K562 treated with DMSO at 1 percent for 4 hours (cell line): ENCODE results near the gene RAB13. TPM values are rescaled to one million over a fixed set of nuclear protein-coding genes. Genes with fewer than 3 reads are reported as not detected.

Experiments
- total RNA-seq: library from RNA; unstranded; fragments of 300-600 nt; gene quantifications from 2 replicates; pipeline ENCODE4 v1.2.3, GENCODE V29; 2022; ENCODE audit not compliant: insufficient read depth

The RAB13 gene
- total RNA-seq: 145 and 147 TPM in 2 replicates

DNA sequence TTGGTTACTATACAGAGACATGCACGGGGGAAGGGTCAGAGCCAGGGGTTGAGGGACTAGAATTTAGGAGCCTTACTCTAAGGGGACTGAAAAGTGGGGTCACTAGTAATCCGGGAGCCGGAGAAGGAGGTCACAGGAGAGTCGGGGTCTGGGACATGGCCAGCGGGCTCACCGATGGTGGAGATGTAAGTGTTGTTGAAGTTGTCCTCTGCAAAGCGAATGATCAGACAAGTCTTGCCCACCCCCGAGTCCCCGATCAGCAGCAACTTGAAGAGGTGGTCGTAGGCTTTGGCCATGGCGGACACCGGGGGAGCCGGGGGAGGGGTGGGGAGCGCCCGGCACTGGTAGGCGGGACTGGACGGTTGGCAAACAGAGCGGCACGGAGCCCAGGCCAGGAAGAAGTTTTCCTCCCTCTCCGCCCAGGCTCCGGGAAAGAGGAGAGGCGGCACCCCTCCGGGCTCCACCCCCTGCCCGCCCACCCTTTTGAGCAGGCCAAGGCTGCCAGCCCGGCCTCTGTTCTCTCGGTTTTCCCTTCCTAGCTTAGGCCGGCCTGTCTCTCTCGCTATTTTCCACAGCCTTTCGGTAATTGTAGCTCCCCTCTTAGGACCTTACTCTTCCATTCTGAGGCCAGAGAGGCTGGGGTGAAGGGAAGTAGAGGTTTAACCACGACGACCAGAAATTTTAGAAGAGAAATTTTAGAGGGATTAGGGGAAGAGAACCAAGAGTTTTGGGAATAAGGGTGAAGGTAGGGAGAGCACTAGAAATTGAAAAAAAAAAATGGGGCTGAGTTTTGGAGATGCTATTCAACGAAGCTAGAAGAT lies at the start of gene RAB13:
Gene RAB13, minus strand, starts transcription at position 399 of the 821 bp plus-strand sequence. Its CDS starts 103 bp downstream, at position 296.

DNA sequence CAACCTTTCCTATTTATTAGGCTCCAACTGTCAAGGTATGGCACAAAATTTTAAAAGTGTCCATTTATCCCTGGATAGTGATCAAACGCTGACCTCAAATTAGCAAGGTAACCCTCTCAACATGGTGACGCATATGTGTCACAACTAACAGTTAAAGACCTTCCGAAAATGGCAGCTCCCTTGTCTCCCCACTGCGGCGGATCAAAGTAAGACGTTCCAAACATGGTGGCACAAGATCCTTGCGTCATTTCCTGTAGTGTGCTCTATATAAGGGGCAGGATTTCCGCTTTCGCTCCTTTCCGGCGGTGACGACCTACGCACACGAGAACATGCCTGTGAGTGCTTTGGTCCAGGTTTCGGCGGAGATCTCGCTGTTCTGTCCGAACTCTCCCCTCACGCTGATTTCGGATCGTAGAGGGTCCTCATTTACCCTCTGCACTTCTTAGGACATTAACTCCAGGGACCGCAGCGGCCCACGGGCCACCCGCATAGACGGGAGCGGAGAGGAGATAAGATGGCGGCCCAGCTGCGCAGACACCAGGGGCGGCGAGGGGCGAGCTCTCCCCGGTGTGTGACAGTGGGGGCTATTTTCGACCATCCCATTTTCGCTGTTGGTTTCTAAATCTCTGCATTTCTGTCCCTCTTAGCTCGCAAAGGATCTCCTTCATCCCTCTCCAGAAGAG lies 4.5 kb upstream of the RAB13 start, which contains the start of gene RPS27:
Gene RPS27, plus strand, starts transcription at position 295 of the 683 bp plus-strand sequence. Its CDS starts 35 bp downstream, at position 330.

DNA sequence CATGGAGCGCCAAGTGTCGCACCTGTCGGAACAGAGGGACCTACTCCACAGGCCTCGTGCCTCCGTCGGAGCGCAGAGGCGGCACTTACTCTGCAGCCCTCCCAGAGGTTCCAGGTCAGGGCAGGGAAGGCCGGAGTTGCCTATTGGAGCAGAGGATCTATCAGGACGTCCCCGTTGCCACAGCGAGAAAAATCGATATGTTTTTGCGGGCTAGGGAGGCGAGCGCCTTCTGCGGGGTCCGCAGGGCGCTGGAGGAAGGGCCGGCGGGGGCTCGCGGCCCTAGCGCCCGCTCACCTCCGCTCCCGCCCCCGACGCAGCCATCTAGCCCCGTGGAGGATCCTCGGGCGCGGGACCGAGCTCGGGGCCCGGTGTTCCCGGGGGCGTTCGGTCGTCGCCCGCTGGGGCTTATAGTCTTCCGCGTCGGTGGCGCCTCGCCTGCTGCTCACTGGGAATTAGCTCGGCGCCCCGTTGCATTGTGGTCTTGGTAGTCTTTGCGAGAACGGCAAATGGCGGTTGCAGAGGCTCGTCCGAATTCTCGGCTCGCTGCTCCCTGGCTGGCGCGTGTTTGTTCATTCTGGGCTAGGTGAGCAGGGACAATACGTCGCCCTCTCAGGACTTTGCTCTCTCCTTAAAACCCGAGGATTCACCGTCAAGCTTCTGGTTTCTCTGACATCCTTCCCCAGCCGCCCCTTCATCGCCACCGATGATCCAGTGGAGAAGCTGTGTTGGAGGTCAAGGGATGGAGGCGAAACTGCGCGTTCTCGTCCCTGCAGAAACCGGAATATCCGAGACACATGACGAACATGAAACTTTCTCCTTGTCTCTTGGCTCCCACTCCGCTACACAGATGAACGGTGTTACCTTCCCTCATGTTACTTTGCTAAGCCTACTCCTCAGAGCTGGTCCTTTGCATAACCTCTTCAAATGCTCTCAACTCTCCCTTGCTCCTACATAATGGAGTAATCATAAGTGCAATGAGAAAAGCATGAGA lies 8.6 kb downstream of the RAB13 start, which contains the start of gene JTB:
Gene JTB, minus strand, starts transcription at position 425 of the 991 bp plus-strand sequence. Its CDS starts 422 bp downstream, at position 3.

DNA sequence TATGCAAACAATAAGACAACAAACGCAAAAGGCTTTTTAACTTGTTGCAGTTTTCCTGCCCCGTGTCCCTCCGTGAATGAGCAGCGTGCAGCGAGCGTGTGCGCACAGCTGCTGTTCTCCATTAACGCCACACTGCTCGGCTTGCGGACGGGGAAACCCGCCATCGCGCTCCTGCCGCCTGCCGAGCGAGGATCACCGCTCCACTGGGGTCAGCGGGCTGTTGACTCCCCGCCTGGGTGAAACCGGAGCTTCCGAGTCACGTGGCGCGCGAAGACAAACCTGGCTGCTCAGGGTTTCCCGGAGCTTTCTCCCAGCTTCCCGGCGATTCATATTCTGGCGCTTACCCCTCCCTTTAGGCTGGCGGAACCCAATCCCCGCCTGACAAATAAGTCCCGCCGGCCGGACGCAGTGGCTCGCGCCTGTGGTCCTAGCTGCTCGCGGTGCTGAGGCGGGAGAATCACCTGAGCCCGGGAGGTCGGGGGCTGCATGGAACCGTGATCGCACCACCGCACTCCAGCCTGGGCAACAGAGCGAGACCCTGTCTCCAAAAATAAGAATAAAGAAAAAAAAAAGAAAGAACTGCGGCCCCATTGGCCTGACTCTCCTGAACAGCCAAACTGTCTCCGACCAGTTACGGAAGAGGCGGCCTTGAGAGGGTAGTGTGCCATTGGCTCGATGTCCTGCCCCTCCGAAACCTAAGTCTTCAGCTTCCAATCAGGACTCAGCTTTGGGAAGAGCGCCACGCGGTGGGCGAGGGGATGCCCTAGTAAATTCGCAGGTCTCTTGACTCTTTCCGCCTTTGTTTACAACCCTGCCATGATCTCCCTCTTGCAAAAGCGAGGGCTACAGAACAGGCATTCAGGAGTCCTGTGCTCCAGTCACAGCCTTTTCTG lies 18.8 kb downstream of the RAB13 start, which contains the start of gene CREB3L4:
Gene CREB3L4, plus strand, starts transcription at position 796 of the 893 bp plus-strand sequence. CDS start 624 bp downstream, outside the sequence.

DNA sequence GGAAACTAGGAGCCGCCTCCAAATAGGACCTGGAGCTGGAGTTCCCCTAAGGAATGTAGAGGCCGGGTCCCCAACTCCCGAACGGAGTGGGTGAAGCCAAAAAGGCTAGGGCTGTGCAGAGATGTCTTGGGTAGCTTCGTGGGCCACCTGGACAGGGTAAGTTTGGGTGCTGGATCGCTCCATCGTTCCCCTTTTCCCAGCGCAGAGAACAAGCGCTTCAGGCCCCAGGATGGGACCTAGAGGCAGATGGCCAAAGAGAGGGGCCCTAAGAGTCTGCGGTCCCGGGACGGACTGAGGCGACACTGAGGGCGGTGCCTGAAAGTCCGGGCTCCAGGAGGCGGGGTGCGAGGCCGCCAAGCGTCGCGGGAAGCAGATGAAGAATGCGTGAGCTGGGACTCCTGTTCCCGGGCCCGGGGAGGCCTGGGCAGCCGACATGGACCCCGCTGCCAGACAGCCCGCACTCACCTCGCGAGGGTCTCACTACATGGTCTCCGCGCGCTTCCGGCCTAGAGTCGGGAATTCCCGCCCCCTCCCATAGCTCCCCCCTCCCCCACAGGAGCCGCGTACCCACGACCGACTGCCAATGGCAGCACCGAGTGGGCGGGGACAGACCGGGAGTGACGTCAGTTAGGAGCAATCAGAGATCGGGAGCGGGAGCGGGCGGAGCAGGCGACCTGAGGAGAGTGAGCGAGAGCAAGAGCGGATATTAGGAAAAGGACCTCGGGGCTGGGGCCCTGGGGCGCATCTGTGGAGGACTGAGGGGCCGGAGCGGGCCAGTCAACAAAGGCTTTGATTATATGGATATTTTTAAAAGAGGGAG lies 22.9 kb downstream of the RAB13 start, which contains the start of gene SLC39A1:
Gene SLC39A1, minus strand, starts transcription at position 508 of the 820 bp plus-strand sequence. CDS start 822 bp downstream, outside the sequence.

DNA sequence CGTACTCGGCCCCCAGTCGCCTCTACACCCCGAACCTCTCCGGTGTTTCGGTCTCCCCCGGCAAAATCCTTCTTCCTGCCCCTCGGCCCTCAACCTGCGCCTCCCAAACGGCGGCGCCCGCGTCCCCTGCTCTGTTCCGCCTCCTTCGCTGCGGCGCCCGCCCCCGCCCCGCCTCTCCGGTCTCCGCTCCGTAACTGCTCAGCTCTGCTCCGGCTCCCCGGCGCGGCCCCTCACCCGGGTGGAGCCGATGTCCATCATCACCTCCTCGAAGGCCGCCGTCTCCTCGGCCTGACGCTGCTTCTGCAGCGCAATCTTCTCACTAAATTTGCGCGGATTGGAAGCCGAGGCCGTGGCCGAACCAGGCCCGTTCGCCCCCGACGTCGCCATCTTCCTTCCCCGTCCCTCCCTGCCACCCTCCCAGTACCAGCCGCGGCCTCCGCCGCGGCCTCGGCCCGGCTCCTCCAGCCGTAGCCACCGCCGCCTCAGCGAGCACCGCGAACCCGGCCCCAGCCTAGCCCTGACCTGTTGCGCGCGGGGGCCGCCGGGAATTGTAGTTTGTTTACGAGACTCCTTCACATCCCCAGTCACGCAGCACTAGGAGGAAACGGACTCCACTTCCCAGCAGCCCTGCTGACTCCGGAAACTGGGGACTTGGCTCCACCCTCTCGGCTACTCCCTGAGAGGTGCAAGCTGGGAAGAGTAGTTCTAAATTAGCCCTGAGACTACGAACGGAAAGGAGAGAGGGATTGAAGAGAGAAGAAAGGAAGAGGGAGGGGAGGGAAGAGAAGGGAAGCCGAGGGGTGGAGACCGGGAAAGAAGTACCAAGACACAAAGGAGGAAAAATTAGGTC lies 27.8 kb downstream of the RAB13 start, which contains the start of gene CRTC2:
Gene CRTC2, minus strand, starts transcription at position 502 of the 850 bp plus-strand sequence. Its CDS starts 115 bp downstream, at position 387.

DNA sequence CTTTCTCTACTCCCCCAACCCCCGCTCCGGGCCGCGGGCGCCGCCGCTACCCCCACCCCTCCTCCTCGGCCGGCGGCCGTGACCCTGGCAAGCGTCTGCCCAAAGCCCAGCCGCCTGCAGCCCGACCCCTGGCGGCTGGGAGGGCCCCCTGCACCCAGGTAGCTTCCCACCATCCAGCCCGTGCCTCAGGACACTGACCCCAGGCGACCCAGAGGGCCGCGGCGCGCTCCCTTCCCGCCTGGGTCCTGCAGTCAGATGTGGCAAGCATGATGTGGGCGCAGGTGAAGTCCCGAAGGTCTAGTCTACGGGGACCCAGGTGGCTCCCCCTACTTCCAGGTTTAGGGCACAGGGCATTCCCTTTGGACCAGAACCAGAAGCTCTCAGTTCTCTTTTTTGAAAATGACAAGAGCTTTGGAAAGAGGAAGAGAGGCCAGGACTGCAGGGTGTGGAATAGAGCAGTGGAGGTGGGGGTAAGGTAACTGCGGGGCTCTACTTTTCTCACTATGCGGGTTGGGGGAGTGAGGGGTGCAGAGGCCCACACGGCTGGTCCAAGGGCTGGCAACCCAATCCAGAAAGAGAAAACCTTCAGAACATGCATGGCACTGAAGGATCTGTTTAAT lies 39.4 kb downstream of the RAB13 start, which contains the start of gene DENND4B:
Gene DENND4B, minus strand, starts transcription at position 97 of the 620 bp plus-strand sequence. CDS start 2,344 bp downstream, outside the sequence.

Other genes with a start within 250 kb of the RAB13 start
- 8.4 and 12.6 TPM in 2 replicates for gene SLC27A3, start 210.9 kb downstream of the RAB13 start, total RNA-seq
- 9.6 and 15.4 TPM in 2 replicates for gene GATAD2B, start 63.4 kb downstream of the RAB13 start, total RNA-seq
- 37.6 and 43.8 TPM in 2 replicates for gene DENND4B, start 39.6 kb downstream of the RAB13 start, total RNA-seq
- gene CRTC2, start 27.7 kb downstream of the RAB13 start, total RNA-seq: 23.1 and 36.3 TPM in 2 replicates
- gene SLC39A1, start 22.8 kb downstream of the RAB13 start, total RNA-seq: 68.9 and 74.1 TPM in 2 replicates
- 22.8 and 26.2 TPM in 2 replicates for gene CREB3L4, start 18.4 kb downstream of the RAB13 start, total RNA-seq
- gene JTB, start 8.7 kb downstream of the RAB13 start, total RNA-seq: 246 and 283 TPM in 2 replicates
- 13,688 and 15,944 TPM in 2 replicates for gene RPS27, start 4.4 kb upstream of the RAB13 start, total RNA-seq
- not detected in 2 replicates for gene NUP210L, start 168.7 kb upstream of the RAB13 start, total RNA-seq
- gene TPM3, start 205.8 kb upstream of the RAB13 start, total RNA-seq: 329 and 336 TPM in 2 replicates
- not detected in 2 replicates for gene CFAP141, start 220.0 kb upstream of the RAB13 start, total RNA-seq
- 99.0 and 111 TPM in 2 replicates for gene UBAP2L, start 234.6 kb upstream of the RAB13 start, total RNA-seq